Panc1 (cell line): Measurements from ENCODE around the gene ZNF226.

Experiments
- CTCF ChIP-seq: fragments of 450-650 bp; IDR thresholded peaks from 2 replicates; pipeline ENCODE4 v1.5.1; 2017; ENCODE audit warnings: mild to moderate bottlenecking
- POLR2AphosphoS5 ChIP-seq: IDR thresholded peaks from 2 replicates; pipeline ENCODE4 v1.6.1; 2012; ENCODE audit warnings: mild to moderate bottlenecking, low read depth, low read length, moderate library complexity
- REST ChIP-seq, 2 experiments: IDR thresholded peaks; 2 replicates each; pipeline ENCODE4 v1.6.1; 2011 to 2012; ENCODE audit warnings: low read depth in 2 of 2, control low read depth in 1 of 2, low read length in 1 of 2, mild to moderate bottlenecking in 1 of 2, moderate library complexity in 1 of 2; ENCODE audit not compliant: insufficient read depth in 1 of 2
- SIN3A ChIP-seq: IDR thresholded peaks from 2 replicates; pipeline ENCODE4 v1.6.1; 2012; ENCODE audit warnings: low read depth, mild to moderate bottlenecking, low read length, moderate library complexity, borderline replicate concordance; ENCODE audit not compliant: insufficient read depth

GRCh38 chr19:44164327-44164672 lies 600 bp upstream of the ZNF226 start:
- TF ChIP-seq SIN3A = no peak
- no peak for TF ChIP-seq CTCF
- no peak for TF ChIP-seq POLR2AphosphoS5
- TF ChIP-seq REST (IDR thresholded peaks at IDR 0.05; ENCODE audit: insufficient read depth in 1 of 2, low read depth in 2 of 2, low read length in 1 of 2) = no peak
